ENCODE data around the gene AOPEP. TPM values are rescaled to one million over a fixed set of nuclear protein-coding genes. Genes with fewer than 3 reads are reported as not detected.
A peak's percentile ranks its signal among the peaks of the same experiment; 100 is the strongest.

Gene AOPEP
- total and polyA plus RNA-seq, 9 of the 15 experiments (the other 6 are each of a cell fraction or from before 2014, with no cell fraction given): 4.5 to 19.3 (median 13.5) TPM

DNA sequence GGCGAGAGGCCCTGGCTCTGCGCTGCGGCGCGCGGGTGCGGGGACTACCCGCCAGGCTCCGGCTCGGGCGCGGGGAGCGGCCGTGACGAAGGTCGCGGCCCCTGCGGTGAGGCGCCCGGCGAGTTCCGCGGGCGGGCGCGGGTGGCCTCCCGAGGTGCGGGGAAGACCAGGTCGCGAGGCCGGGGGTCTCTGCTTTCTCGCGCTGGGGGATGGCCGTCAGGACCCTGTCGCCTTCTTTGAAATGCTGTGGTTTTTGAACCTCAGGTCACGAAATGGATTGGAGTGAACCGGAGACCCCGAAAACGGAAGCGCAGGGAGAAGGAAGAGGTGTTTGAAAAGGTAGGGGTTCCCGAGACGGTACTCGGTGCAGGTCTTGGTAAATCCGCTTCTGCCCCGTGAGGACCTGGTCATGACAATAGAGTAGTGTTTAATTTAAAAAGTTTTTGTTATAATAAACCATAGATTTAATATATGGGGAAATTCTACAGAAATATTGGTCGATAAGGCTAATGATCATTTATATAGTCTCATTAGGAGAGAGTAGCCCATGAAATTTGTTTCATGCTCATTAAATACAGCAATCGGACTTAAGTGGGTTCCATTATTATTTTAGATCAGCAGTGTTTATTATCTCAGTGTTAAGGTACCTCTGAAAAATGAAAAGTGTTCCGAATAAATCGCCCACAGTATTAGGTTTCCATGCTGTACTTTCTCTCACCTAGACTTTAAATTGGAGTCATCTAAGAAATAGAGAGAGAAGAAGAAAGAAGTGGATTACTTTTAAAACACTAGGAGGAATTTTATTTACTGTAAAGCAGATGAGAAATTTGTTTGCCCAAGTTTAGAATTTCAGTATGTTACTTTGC is 279.0 kb downstream of the AOPEP start (continued):
- TF ChIP-seq, protein P1, sequence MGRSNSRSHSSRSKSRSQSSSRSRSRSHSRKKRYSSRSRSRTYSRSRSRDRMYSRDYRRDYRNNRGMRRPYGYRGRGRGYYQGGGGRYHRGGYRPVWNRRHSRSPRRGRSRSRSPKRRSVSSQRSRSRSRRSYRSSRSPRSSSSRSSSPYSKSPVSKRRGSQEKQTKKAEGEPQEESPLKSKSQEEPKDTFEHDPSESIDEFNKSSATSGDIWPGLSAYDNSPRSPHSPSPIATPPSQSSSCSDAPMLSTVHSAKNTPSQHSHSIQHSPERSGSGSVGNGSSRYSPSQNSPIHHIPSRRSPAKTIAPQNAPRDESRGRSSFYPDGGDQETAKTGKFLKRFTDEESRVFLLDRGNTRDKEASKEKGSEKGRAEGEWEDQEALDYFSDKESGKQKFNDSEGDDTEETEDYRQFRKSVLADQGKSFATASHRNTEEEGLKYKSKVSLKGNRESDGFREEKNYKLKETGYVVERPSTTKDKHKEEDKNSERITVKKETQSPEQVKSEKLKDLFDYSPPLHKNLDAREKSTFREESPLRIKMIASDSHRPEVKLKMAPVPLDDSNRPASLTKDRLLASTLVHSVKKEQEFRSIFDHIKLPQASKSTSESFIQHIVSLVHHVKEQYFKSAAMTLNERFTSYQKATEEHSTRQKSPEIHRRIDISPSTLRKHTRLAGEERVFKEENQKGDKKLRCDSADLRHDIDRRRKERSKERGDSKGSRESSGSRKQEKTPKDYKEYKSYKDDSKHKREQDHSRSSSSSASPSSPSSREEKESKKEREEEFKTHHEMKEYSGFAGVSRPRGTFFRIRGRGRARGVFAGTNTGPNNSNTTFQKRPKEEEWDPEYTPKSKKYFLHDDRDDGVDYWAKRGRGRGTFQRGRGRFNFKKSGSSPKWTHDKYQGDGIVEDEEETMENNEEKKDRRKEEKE (IDR thresholded peaks at IDR 0.05; ENCODE audit: borderline replicate concordance in 1 of 2, control insufficient read depth in 1 of 2, low read depth in 2 of 2, low read length in 1 of 2): no peak
- TF ChIP-seq, protein P2, sequence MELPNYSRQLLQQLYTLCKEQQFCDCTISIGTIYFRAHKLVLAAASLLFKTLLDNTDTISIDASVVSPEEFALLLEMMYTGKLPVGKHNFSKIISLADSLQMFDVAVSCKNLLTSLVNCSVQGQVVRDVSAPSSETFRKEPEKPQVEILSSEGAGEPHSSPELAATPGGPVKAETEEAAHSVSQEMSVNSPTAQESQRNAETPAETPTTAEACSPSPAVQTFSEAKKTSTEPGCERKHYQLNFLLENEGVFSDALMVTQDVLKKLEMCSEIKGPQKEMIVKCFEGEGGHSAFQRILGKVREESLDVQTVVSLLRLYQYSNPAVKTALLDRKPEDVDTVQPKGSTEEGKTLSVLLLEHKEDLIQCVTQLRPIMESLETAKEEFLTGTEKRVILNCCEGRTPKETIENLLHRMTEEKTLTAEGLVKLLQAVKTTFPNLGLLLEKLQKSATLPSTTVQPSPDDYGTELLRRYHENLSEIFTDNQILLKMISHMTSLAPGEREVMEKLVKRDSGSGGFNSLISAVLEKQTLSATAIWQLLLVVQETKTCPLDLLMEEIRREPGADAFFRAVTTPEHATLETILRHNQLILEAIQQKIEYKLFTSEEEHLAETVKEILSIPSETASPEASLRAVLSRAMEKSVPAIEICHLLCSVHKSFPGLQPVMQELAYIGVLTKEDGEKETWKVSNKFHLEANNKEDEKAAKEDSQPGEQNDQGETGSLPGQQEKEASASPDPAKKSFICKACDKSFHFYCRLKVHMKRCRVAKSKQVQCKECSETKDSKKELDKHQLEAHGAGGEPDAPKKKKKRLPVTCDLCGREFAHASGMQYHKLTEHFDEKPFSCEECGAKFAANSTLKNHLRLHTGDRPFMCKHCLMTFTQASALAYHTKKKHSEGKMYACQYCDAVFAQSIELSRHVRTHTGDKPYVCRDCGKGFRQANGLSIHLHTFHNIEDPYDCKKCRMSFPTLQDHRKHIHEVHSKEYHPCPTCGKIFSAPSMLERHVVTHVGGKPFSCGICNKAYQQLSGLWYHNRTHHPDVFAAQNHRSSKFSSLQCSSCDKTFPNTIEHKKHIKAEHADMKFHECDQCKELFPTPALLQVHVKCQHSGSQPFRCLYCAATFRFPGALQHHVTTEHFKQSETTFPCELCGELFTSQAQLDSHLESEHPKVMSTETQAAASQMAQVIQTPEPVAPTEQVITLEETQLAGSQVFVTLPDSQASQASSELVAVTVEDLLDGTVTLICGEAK (IDR thresholded peaks at IDR 0.05): 0 out of 2 replicates have a peak, but pooled peaks have one; percentile 29
- TF ChIP-seq, protein P2 (CRISPR knock-in tag; IDR thresholded peaks at IDR 0.05): no peak
- TF ChIP-seq, protein P3, sequence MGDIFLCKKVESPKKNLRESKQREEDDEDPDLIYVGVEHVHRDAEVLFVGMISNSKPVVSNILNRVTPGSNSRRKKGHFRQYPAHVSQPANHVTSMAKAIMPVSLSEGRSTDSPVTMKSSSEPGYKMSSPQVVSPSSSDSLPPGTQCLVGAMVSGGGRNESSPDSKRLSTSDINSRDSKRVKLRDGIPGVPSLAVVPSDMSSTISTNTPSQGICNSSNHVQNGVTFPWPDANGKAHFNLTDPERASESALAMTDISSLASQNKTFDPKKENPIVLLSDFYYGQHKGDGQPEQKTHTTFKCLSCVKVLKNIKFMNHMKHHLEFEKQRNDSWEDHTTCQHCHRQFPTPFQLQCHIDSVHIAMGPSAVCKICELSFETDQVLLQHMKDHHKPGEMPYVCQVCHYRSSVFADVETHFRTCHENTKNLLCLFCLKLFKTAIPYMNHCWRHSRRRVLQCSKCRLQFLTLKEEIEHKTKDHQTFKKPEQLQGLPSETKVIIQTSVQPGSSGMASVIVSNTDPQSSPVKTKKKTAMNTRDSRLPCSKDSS (IDR thresholded peaks at IDR 0.05; ENCODE audit: low read depth, partially characterized antibody): no peak

All from K562 (cell line).